Measurements from ENCODE around the gene PTPRG. TPM values are rescaled to one million over a fixed set of nuclear protein-coding genes. Genes with fewer than 3 reads are reported as not detected.
"Not testable (repeated sequence)": the region's sequence is repeated elsewhere in the genome, so short reads cannot be mapped to it uniquely, and the experiment has no call there.

PTPRG gene
- total and polyA plus RNA-seq, 2 donors (not counting 1 experiment from before 2014, with no cell fraction given) = 67.0 to 97.9 TPM

DNA sequence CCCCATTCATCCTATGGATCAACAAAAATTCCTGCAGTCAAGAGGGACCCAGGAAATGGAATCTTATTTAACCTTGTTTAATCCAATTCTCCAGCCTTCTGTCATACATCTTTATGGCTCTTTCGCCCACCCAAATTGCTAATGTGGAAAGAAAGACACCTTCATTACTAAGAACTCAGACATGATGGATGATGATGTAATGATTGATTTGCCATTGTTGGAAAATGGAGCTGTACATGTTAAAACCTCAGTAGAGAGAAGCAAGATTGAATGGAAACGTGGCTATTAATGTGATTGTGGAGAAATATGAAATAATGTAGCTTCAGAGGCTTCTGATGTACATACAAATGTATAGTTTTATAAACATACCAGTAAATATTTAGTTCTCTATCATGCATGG is 15.7 kb upstream of the PTPRG start:
- Histone ChIP-seq H3K36me3 (ENCODE audit: control insufficient read depth, insufficient read depth, low read length) (no peaks in the 10 kb centered on the region), H3K4me2 (ENCODE audit: extremely low read depth, insufficient read depth, low read length) (no peak overlapping the region), H4K20me1 (ENCODE audit: control insufficient read depth, extremely low read depth, insufficient read depth, low read length) (no peaks in the 10 kb centered on the region), H3K27me3 (ENCODE audit: control insufficient read depth, insufficient read depth, low read length) (no peaks in the 10 kb centered on the region), H3K27ac (ENCODE audit: insufficient read depth, low read length) (no peak overlapping the region), H3K9me3 (ENCODE audit: control insufficient read depth, insufficient read depth, low read depth, low read length) (no peaks in the 10 kb centered on the region), H3K79me2 (ENCODE audit: control insufficient read depth, insufficient read depth, low read length) (no peaks in the 10 kb centered on the region), H2AFZ (ENCODE audit: low read length) (no peak overlapping the region), H3K4me3 (replicated peaks in 1 of 4; ENCODE audit: control extremely low read depth in 1 of 4, insufficient read depth in 1 of 4, low read depth in 3 of 4, low read length in 4 of 4) (no peak overlapping the region), H3K4me1 (ENCODE audit: control insufficient read depth, extremely low read depth, insufficient read depth, low read length) (no peaks in the 10 kb centered on the region), H3K9ac (ENCODE audit: insufficient read depth, low read length) (no peak overlapping the region)
- TF ChIP-seq CTCF (conservative IDR thresholded peaks at IDR 0.05 in 1 of 2, IDR thresholded peaks at IDR 0.05 in 1 of 2; ENCODE audit: low read depth in 1 of 2, low read length in 2 of 2) = no peak
- no peak for TF ChIP-seq EZH2 (IDR thresholded peaks at IDR 0.05; ENCODE audit: low read length, missing control alignments)
- DNase-seq (ENCODE audit: low read depth in 2 of 2) = no peak

GRCh38 chr3:61547625-61548024 is 13.7 kb upstream of the PTPRG start:
- H4K20me1 ChIP-seq (ENCODE audit: control insufficient read depth, extremely low read depth, insufficient read depth, low read length) = no peaks in the 10 kb centered on the region
- H3K79me2 ChIP-seq (ENCODE audit: control insufficient read depth, insufficient read depth, low read length) = no peaks in the 10 kb centered on the region
- H3K4me2 ChIP-seq (ENCODE audit: extremely low read depth, insufficient read depth, low read length) = no peak overlapping the region
- no peaks in the 10 kb centered on the region for H3K27me3 ChIP-seq (ENCODE audit: control insufficient read depth, insufficient read depth, low read length)
- no peaks in the 10 kb centered on the region for H3K9me3 ChIP-seq (ENCODE audit: control insufficient read depth, insufficient read depth, low read depth, low read length)
- no peak overlapping the region for H3K27ac ChIP-seq (ENCODE audit: insufficient read depth, low read length)
- TF ChIP-seq CTCF (conservative IDR thresholded peaks at IDR 0.05 in 1 of 2, IDR thresholded peaks at IDR 0.05 in 1 of 2; ENCODE audit: low read depth in 1 of 2, low read length in 2 of 2) (no peak), EZH2 (IDR thresholded peaks at IDR 0.05; ENCODE audit: low read length, missing control alignments) (no peak)
- no peak overlapping the region for H2AFZ ChIP-seq (ENCODE audit: low read length)
- H3K4me3 ChIP-seq (replicated peaks in 1 of 4; ENCODE audit: control extremely low read depth in 1 of 4, insufficient read depth in 1 of 4, low read depth in 3 of 4, low read length in 4 of 4) = no peak overlapping the region
- no peak for DNase-seq (ENCODE audit: low read depth in 2 of 2)
- H3K4me1 ChIP-seq (ENCODE audit: control insufficient read depth, extremely low read depth, insufficient read depth, low read length) = no peaks in the 10 kb centered on the region
- H3K36me3 ChIP-seq (ENCODE audit: control insufficient read depth, insufficient read depth, low read length) = no peaks in the 10 kb centered on the region
- H3K9ac ChIP-seq (ENCODE audit: insufficient read depth, low read length) = no peak overlapping the region

DNA sequence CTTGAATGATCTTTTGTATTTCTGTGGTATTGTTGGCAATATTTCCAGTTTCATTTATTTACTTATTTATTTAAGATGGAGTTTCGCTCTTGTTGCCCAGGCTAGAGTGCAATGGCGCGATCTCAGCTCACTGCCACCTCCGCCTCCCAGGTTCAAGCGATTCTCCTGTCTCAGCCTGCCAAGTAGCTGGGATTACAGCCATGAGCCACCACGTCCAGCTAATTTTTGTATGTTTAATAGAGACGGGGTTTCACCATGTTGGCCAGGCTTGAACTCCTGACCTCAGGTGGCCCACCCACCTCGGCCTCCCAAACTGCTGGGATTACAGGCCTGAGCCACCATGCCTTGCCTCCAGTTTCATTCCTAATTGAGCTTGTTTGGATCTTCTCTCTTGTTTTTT is 8.7 kb upstream of the PTPRG start:
- H3K4me3 ChIP-seq (replicated peaks in 1 of 4; ENCODE audit: control extremely low read depth in 1 of 4, insufficient read depth in 1 of 4, low read depth in 3 of 4, low read length in 4 of 4); H3K27ac ChIP-seq (ENCODE audit: insufficient read depth, low read length); H3K79me2 ChIP-seq (ENCODE audit: control insufficient read depth, insufficient read depth, low read length); H3K4me2 ChIP-seq (ENCODE audit: extremely low read depth, insufficient read depth, low read length); H3K4me1 ChIP-seq (ENCODE audit: control insufficient read depth, extremely low read depth, insufficient read depth, low read length); H4K20me1 ChIP-seq (ENCODE audit: control insufficient read depth, extremely low read depth, insufficient read depth, low read length); H3K9ac ChIP-seq (ENCODE audit: insufficient read depth, low read length); DNase-seq (ENCODE audit: low read depth in 2 of 2); H2AFZ ChIP-seq (ENCODE audit: low read length); H3K9me3 ChIP-seq (ENCODE audit: control insufficient read depth, insufficient read depth, low read depth, low read length); H3K36me3 ChIP-seq (ENCODE audit: control insufficient read depth, insufficient read depth, low read length); H3K27me3 ChIP-seq (ENCODE audit: control insufficient read depth, insufficient read depth, low read length): not testable (repeated sequence)
